Measurements from ENCODE around the gene ZNF530. TPM values are rescaled to one million over a fixed set of nuclear protein-coding genes. Genes with fewer than 3 reads are reported as not detected.
A peak's percentile ranks its signal among the peaks of the same experiment; 100 is the strongest.

ZNF530 gene
- total RNA-seq, 4 donors from 2014 or later, result 4.7 to 9.7 (median 7.2) TPM

DNA sequence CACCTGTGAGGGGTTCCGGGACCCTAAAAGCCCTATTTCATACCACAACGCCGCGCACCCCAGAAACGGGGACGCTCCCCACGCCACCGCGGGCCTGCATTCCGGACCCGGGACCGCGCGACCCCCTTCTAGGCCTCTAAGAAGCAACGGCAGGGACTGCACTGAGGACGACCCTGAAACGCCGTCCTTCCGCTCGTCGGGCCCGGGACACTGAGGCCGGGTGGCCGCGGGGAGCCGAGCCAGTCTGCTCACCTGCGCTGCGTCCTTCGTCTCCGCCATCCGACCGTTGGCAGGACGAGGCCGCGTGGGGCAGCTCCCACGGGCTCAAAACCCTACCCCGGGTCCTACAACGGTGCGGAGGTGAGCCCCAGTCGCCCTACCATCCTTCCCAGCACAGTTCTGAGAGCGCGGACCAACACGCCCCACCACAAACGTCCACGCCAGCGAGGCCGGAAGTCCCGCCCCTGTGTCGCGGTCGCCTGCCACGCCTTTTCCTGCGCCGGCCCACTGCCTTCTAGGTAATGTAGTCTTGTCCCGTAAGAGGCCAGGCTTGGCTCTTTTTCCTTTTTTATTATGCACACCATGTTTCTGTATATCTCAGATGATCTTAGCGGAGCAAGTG, 40.2 kb upstream of the ZNF530 start, which contains the start of gene ZNF550:
Gene ZNF550, minus strand, starts transcription at position 460 of the 622 bp plus-strand sequence. Its CDS starts 181 bp downstream, at position 279.
- peak within 1 kb of the TSS; percentile 67 for H3K4me3 ChIP-seq
- peaks cover 25% of the 10 kb centered on the region for H3K36me3 ChIP-seq
- H3K27ac ChIP-seq, result peak within 1 kb of the TSS; percentile 0
- DNase-seq (ENCODE audit: low spot score in 2 of 2), result peak; percentile 93 to 95
- peaks cover 15% of the 10 kb centered on the region for H3K9me3 ChIP-seq
- TF ChIP-seq EP300 (IDR thresholded peaks at IDR 0.05) (no peak), POLR2AphosphoS5 (IDR thresholded peaks at IDR 0.05) (peak in 1 of 3 donors; percentile 41)
- TF ChIP-seq, protein P1, sequence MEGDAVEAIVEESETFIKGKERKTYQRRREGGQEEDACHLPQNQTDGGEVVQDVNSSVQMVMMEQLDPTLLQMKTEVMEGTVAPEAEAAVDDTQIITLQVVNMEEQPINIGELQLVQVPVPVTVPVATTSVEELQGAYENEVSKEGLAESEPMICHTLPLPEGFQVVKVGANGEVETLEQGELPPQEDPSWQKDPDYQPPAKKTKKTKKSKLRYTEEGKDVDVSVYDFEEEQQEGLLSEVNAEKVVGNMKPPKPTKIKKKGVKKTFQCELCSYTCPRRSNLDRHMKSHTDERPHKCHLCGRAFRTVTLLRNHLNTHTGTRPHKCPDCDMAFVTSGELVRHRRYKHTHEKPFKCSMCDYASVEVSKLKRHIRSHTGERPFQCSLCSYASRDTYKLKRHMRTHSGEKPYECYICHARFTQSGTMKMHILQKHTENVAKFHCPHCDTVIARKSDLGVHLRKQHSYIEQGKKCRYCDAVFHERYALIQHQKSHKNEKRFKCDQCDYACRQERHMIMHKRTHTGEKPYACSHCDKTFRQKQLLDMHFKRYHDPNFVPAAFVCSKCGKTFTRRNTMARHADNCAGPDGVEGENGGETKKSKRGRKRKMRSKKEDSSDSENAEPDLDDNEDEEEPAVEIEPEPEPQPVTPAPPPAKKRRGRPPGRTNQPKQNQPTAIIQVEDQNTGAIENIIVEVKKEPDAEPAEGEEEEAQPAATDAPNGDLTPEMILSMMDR (IDR thresholded peaks at IDR 0.05), result no peak
- peaks cover 17% of the 10 kb centered on the region for H3K4me1 ChIP-seq
- WGBS, result under 1% methylated on average over 42 of the region's 56 CpGs
- no peaks in the 10 kb centered on the region for H3K27me3 ChIP-seq

DNA sequence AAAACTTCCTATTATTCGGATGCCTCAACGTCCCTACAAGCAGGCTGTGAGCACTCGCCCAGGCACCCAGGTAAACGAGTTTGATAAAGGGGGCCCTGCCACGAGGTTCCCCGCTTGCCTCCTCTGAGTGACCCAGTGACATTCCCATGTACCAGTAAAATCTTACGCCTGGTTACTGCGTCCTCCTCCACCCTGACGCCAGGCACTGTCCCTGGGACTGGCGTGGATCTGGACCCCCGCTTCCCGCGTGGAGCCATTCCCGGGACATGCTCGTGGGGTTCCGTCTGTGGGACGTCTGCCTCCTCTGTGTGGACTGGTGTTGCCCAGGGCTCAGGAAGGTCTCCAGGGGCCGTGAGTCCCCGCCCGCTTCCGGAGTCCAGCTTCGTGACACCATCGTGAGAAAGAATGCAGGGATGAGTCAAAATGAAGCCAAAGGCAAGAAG, 39.6 kb upstream of the ZNF530 start:
- Histone ChIP-seq H3K36me3 (peaks cover 20% of the 10 kb centered on the region), H3K27me3 (no peaks in the 10 kb centered on the region), H3K9me3 (peaks cover 16% of the 10 kb centered on the region), H3K4me1 (peaks cover 17% of the 10 kb centered on the region), H3K27ac (peak overlapping the region; percentile 0), H3K4me3 (peak overlapping the region; percentile 67)
- WGBS, result 14% methylated on average over 14 of the region's 23 CpGs
- no peak for TF ChIP-seq POLR2AphosphoS5 (IDR thresholded peaks at IDR 0.05)
- no peak for TF ChIP-seq EP300 (IDR thresholded peaks at IDR 0.05)
- TF ChIP-seq, protein P1 (IDR thresholded peaks at IDR 0.05), result no peak
- no peak for TF ChIP-seq POLR2A (IDR thresholded peaks at IDR 0.05)
- peak in 1 of 2 donors; percentile 59 for DNase-seq (ENCODE audit: low spot score in 2 of 2)

DNA sequence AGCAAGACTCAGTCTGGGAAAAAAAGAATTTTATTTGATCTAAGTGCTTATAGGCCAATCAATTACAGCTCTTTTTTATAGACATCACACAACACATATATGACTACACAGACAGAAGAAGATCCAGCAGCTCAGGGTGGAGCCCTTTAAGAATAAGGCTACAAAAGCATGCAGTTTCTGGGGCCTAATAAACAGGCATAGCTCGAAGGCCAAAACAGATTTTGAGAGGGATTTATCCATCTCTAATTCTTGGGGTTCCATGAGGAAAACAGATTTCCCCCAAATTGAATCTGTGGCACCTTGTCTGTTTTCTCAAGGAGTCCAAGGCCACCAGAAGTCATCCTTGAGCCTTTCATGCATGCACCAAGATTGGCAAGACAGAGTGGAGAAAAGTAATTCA, 36.1 kb upstream of the ZNF530 start:
- TF ChIP-seq POLR2A (IDR thresholded peaks at IDR 0.05) (no peak), EP300 (IDR thresholded peaks at IDR 0.05) (no peak), POLR2AphosphoS5 (IDR thresholded peaks at IDR 0.05) (no peak)
- TF ChIP-seq, protein P1 (IDR thresholded peaks at IDR 0.05), result no peak
- peaks cover 13% of the 10 kb centered on the region for H3K4me1 ChIP-seq
- H3K27me3 ChIP-seq, result no peaks in the 10 kb centered on the region
- no peak for DNase-seq (ENCODE audit: low spot score in 2 of 2)
- no peak overlapping the region for H3K4me3 ChIP-seq
- no peak overlapping the region for H3K27ac ChIP-seq
- no peaks in the 10 kb centered on the region for H3K36me3 ChIP-seq
- peaks cover 49% of the 10 kb centered on the region for H3K9me3 ChIP-seq
- 68% methylated on average over 1 of the region's 1 CpG for WGBS

DNA sequence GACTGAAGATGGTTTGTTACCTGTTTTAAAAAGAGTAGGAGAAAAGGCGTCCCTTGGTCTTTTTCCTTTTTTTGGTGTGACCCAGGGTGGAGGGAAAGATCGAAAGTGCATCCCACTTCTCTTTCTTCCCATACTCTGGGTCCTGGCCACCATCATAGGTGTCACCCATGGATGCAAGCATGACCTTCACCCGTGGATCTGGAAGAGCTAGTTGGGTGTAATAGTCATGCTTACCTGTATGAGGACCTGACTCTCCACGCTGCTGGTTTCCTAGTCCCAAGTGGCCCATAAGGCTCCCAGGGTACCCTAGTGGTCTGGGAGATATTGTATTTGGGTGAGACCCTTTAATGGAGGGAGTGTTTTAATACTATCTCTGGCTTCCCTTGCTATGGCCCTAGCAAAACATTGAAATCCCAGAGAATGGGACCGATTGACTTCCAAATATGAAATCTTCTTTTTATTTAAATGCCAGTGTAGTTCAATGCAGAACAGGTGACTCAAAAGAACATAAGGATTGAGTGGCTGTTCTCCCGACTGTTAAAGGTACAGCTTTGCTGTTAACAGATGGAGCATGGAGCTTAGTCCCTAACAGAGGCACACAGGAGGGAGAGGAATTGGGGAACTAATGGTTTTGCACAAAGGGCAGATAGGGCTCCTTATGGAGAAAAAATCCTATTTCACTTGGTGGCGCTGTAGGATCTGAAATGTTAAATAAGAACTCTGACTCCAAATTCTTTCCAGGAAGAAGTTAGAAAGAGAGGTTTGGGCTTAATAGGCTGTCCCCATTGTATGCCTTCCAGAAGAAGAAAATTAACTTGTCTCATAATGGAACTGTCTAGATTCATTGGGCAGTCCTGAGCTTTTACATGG, 33.1 kb upstream of the ZNF530 start:
- Histone ChIP-seq H3K27me3 (no peaks in the 10 kb centered on the region), H3K9me3 (peaks cover 77% of the 10 kb centered on the region), H3K27ac (no peak overlapping the region), H3K36me3 (peaks cover under 1% of the 10 kb centered on the region), H3K4me3 (no peak overlapping the region), H3K4me1 (no peaks in the 10 kb centered on the region)
- 64% methylated on average over 7 of the region's 7 CpGs for WGBS
- DNase-seq (ENCODE audit: low spot score in 2 of 2), result no peak
- TF ChIP-seq POLR2A (IDR thresholded peaks at IDR 0.05) (no peak), EP300 (IDR thresholded peaks at IDR 0.05) (no peak), POLR2AphosphoS5 (IDR thresholded peaks at IDR 0.05) (no peak)
- TF ChIP-seq, protein P1 (IDR thresholded peaks at IDR 0.05), result no peak

DNA sequence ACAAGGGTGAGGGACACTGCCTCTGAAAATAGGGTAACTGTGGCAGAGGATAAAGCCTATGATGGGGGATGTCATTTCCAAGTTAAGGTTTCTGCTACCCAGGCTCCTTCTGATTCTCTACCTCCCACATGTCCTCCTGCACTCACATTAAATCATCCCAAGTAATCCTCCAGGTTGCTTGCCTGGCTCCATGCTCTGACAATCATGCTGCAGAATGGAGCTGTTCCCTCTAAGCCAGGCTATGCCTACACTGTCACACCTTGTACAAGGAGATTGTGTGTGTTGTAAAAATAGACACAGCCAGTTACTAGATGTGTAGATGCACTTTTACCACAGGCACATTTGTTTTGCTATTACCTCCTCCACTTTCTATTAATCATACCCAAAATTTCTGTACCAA, 29.0 kb upstream of the ZNF530 start:
- Histone ChIP-seq H3K27ac (no peak overlapping the region), H3K9me3 (peaks cover 96% of the 10 kb centered on the region), H3K36me3 (peaks cover 41% of the 10 kb centered on the region), H3K27me3 (no peaks in the 10 kb centered on the region), H3K4me3 (no peak overlapping the region), H3K4me1 (no peaks in the 10 kb centered on the region)
- TF ChIP-seq POLR2AphosphoS5 (IDR thresholded peaks at IDR 0.05) (no peak), EP300 (IDR thresholded peaks at IDR 0.05) (no peak), POLR2A (IDR thresholded peaks at IDR 0.05) (no peak)
- TF ChIP-seq, protein P1 (IDR thresholded peaks at IDR 0.05), result no peak
- DNase-seq (ENCODE audit: low spot score in 2 of 2), result no peak

Measured in suprapubic skin (tissue), 4 donors.